Islet of Langerhans (tissue), 1 donor: ENCODE data around the gene MYORG.

ENCODE experiments used
- FAIRE-seq: peaks from one replicate; lab custom pipeline; 2011; peaks lifted over from hg19 to GRCh38; lab: Jason Lieb, UNC

MYORG gene

DNA sequence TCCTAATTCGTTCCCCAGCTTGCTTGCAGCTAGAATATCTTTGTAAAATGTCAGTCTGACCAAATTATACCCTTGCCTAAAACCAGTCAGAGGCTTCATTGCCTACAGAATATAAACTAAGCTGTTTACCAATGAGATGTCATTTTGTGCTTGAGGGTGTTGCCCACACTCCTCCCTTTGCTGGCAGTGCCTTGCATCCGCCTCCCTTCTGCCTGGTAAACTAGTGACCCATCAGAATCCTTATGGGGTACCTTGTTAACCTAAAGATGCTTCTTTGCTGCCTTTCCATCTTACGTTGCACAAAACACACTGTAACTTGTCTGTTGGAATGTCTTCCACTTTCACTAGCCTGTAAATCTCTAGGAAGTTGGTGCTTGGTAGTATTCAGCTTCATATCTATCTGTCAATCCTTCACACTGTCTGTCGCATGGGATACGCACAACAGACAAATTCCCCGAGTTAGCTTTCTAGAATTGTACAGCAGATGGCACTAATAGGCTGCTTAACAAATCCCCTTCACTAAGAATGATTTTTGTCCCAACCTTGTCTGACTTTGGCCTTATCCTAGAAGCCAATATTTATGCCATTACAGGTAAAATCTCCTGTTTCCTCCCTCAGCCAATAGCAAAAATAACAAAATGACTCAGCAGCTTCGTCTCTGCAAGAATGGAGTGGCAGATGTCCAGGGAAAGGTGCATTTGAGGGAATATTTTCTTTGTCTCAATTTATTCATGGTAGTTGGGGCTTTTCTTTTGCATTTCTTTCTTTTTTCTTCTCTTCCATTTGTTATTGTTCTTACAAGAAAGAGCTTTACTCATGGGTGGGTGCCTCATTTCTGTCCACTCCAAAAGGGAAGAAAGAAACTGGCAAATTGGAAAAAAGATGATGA, 44.4 kb downstream of the MYORG start:
- FAIRE-seq, result peak; percentile 61

GRCh38 chr9:34331196-34331595, 45.5 kb downstream of the MYORG start:
- FAIRE-seq, result no peak

DNA sequence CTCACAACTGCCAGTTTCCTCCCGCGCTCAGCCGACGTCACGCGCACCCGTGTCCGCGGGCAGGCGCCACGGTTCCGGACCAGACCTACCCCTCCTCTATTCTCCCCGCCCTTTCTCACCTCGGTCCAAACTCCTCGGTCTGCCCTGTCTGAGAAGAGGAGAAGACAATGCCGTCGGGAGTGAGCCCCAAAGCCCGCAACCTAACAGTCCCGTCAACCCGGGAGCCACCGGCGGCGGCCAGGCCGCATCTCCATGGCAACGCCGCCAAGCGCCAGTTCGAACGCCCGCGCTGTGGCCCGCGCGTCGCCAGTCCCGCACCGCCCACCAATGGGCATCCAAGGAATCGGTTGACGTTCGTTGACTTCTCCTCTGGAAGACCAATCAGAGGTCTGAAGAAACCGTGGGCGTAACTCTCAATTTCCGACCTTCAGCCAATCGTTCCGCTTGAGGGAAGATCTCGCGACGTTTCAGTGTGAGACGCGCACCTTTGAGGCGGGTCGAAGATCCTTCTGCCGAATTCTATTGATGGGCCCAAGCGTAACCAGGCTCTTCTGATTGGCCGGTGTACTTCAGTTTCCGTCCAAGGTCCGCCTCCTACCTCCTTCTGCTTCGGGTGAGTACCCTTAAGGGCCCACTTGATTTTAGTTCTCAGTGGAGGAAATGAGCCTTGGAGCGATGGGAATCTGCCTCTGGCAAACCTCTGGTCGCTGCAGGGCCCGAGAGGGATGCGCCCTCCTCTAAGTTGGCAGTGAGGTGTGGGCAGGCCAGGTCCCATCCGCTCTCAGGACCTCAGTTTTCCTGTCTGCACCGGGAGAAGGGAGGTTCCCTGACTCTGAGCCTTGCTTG, 47.5 kb downstream of the MYORG start, which contains the start of the genes KIF24 and NUDT2:
Gene KIF24 (minus strand): TSS at position 282 of the 846 bp plus-strand sequence. CDS start 17,922 bp downstream, outside the sequence.
Gene NUDT2 (plus strand): TSS at position 583 of the 846 bp plus-strand sequence. CDS start 9,471 bp downstream, outside the sequence.
- FAIRE-seq, result peak; percentile 100

- no peak for FAIRE-seq
Observed at GRCh38 chr9:34328500-34328986, 48.2 kb downstream of the MYORG start.

- no peak for FAIRE-seq
Observed at GRCh38 chr9:34326690-34327089, 50.0 kb downstream of the MYORG start.

DNA sequence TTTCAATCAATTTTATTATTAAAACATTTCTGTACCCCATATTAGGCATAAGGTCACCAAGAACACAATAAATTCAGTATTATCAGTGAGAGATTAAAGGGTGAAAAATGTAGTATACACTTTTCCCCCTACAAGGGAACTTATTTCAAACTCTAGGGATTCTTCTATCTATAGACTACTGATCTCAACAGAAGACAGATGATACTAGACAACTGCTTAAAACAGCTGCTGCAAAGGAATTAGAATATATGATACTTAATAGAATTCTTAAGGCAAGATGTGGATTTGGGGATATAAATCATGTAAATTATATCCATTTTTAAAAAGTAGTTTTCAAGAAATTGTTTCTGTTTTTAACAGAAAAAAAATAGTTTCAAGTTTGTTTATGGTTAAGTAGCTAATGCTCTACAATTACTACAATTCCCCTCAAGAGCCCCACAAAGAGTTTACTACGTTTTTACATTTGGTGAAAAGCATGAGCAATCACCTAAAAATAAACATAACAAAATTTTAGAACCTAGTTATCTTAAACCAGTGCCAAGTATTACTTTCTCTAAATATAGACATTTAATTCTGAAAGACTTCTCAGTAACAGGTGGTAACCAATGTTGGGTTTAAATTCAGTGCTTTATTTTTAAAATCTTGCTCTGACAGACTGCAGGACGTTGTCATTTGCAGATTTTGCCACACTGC, 53.7 kb downstream of the MYORG start:
- FAIRE-seq, result no peak

- no peak for FAIRE-seq
Observed at GRCh38 chr9:34321451-34321850, 55.2 kb downstream of the MYORG start.

DNA sequence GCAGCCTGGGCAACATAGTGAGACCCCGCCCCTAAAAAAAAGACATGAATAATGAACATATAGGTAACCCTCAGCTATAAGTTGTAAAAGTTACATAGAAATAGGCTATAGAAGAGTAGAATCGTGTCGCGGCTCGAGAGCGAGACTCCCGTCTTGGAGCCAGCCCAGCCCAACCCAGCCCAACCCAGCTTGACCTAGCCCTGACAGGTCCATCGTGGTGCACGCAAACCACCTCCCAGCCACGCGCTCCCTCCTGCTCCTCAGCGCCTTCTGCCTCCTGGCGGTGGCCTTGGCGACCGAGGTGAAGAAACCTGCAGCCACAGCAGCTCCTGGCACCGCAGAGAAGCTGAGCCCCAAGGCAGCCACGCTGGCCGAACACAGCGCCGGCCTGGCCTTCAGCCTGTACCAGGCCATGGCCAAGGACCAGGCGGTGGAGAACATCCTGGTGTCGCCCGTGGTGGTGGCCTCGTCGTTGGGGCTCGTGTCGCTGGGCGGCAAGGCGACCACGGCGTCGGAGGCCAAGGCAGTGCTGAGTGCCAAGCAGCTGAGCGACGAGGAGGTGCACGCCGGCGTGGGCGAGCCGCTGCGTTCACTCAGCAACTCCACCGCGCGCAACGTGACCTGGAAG, 58.4 kb downstream of the MYORG start:
- no peak for FAIRE-seq

- no peak for FAIRE-seq
Observed at GRCh38 chr9:34317436-34317835, 59.3 kb downstream of the MYORG start.
